Tibial nerve (tissue), 4 donors: ENCODE results near the gene DUS2. TPM values are rescaled to one million over a fixed set of nuclear protein-coding genes. Genes with fewer than 3 reads are reported as not detected.
"Not testable (repeated sequence)": the region's sequence is repeated elsewhere in the genome, so short reads cannot be mapped to it uniquely, and the experiment has no call there.

Source experiments
- DNase-seq, 2 donors: peaks; one replicate each; pipeline ENCODE4 v3.0.0-alpha.2; 2019; ENCODE audit warnings: low spot score in 2 of 2
- H3K27ac ChIP-seq, 4 donors: fragments of 200-600 bp; sonication (generic) in 3 of 4; one replicate each; pipeline ENCODE4 v1.5.1; 2017 to 2019; ENCODE audit warnings: mild to moderate bottlenecking in 1 of 4
- H3K27me3 ChIP-seq, 2 donors: fragments of 200-600 bp; sonication (generic) in 1 of 2; one replicate each; pipeline versions ENCODE4 v1.5.1 to v1.6.0; 2017 to 2019
- H3K36me3 ChIP-seq, 3 donors: fragments of 200-600 bp; sonication (generic); one replicate each; pipeline ENCODE4 v1.5.1; 2018 to 2019
- H3K4me1 ChIP-seq, 4 donors: fragments of 200-600 bp; sonication (generic) in 3 of 4; one replicate each; pipeline ENCODE4 v1.5.1; 2017 to 2019
- H3K4me3 ChIP-seq, 4 donors: fragments of 200-600 bp; sonication (generic) in 3 of 4; one replicate each; pipeline ENCODE4 v1.5.1; 2017 to 2019; ENCODE audit warnings: mild to moderate bottlenecking in 1 of 4, moderate library complexity in 1 of 4
- H3K9me3 ChIP-seq, 4 donors: fragments of 200-600 bp; sonication (generic) in 3 of 4; one replicate each; pipeline ENCODE4 v1.5.1; 2017 to 2019
- EP300 ChIP-seq, 2 donors: sonication (generic); formaldehyde crosslinking; IDR thresholded peaks; one replicate each; pipeline ENCODE4 v1.6.1; 2017; ENCODE audit warnings: antibody characterized with exemption in 2 of 2, mild to moderate bottlenecking in 1 of 2
- POLR2A ChIP-seq, 2 donors: fragments of 450-650 bp; IDR thresholded peaks; one replicate each; pipeline ENCODE4 v1.6.1; 2017; ENCODE audit warnings: antibody characterized with exemption in 2 of 2, mild to moderate bottlenecking in 2 of 2, moderate library complexity in 2 of 2
- WGBS, 2 donors: methylation state at CpG; one replicate each; pipeline ENCODE4 v1.1.5; 2018; 5-methylcytosine and 5-hydroxymethylcytosine counted together
- total RNA-seq, 4 donors: library from RNA; depleted of rRNA; stranded (reverse); fragments of >200 nt; gene quantifications; one replicate each; pipeline ENCODE4 v1.1.0, GENCODE V29; 2016
- TF ChIP-seq, protein P1 (sequence below), 5 experiments: fragments of 200-600 bp in 3 of 5; fragments of 450-650 bp in 2 of 5; sonication (generic) in 3 of 5; IDR thresholded peaks; one replicate each; pipeline ENCODE4 v1.5.1; 2016 to 2019; ENCODE audit warnings: antibody characterized with exemption in 5 of 5, mild to moderate bottlenecking in 3 of 5, moderate library complexity in 2 of 5

Gene DUS2
- total RNA-seq, 4 donors from 2014 or later: 4.7 to 31.2 (median 15.4) TPM

DNA sequence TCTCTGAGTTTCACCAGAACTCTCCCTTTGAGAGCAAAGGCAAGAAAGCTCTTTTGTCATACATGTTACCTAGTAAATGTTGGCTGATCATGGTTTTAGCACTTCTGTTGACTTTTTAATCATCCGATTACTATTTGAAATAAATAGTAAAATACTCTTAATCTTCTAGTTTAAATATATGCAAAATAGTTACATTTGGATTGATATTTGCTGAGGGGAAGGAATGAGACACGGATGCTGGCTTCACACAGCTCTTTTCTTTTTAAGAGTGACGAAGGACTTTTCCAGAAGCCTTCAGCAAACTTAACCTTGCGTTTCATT, 71.5 kb downstream of the DUS2 start:
- no peak for DNase-seq
- peaks cover 0 to 70% (median 32%) of the 10 kb centered on the region in 4 donors for H3K4me1 ChIP-seq

DNA sequence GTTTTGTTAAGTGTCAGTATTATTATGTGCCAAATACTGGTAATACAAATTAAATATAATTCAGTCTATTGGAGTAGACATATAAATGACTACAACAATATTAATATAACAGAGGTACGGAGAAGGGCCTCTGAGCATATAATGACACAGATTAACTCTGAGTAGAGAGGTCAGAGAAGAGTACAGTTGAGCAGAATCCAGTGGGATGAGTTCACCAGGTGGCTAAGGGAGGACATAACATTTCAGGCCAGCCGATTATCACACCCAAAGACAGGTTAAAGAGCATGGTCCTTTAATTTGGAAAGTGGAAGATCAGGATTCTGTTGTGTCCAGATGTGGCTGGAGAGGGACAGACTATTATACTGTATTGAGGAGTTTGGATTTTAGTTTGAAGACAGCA, 73.4 kb downstream of the DUS2 start:
- no peak for DNase-seq
- TF ChIP-seq, protein P1, sequence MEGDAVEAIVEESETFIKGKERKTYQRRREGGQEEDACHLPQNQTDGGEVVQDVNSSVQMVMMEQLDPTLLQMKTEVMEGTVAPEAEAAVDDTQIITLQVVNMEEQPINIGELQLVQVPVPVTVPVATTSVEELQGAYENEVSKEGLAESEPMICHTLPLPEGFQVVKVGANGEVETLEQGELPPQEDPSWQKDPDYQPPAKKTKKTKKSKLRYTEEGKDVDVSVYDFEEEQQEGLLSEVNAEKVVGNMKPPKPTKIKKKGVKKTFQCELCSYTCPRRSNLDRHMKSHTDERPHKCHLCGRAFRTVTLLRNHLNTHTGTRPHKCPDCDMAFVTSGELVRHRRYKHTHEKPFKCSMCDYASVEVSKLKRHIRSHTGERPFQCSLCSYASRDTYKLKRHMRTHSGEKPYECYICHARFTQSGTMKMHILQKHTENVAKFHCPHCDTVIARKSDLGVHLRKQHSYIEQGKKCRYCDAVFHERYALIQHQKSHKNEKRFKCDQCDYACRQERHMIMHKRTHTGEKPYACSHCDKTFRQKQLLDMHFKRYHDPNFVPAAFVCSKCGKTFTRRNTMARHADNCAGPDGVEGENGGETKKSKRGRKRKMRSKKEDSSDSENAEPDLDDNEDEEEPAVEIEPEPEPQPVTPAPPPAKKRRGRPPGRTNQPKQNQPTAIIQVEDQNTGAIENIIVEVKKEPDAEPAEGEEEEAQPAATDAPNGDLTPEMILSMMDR (IDR thresholded peaks at IDR 0.05): no peak
- TF ChIP-seq POLR2A (IDR thresholded peaks at IDR 0.05): no peak
- TF ChIP-seq EP300 (IDR thresholded peaks at IDR 0.05): no peak
- peaks cover 0 to 56% (median 21%) of the 10 kb centered on the region in 4 donors for H3K4me1 ChIP-seq
- no peaks in the 10 kb centered on the region for H3K36me3 ChIP-seq
- H3K4me3 ChIP-seq: no peak overlapping the region
- 94% methylated on average over 2 of the region's 2 CpGs for WGBS, 2 donors
- no peaks in the 10 kb centered on the region for H3K9me3 ChIP-seq
- H3K27me3 ChIP-seq: no peaks in the 10 kb centered on the region
- H3K27ac ChIP-seq: no peak overlapping the region

More for the DNA sequence above, 71.5 kb downstream of the DUS2 start:
- WGBS, 2 donors: 75 to 81% methylated on average over 4 of the region's 4 CpGs
- Histone ChIP-seq H3K9me3 (no peaks in the 10 kb centered on the region), H3K27ac (peak overlapping the region in 1 of 4 donors; percentile 37), H3K36me3 (no peaks in the 10 kb centered on the region), H3K27me3 (no peaks in the 10 kb centered on the region), H3K4me3 (no peak overlapping the region)
- TF ChIP-seq, protein P1 (IDR thresholded peaks at IDR 0.05): peak in 1 of 5 experiments; percentile 6
- TF ChIP-seq EP300 (IDR thresholded peaks at IDR 0.05) (no peak), POLR2A (IDR thresholded peaks at IDR 0.05) (no peak)

DNA sequence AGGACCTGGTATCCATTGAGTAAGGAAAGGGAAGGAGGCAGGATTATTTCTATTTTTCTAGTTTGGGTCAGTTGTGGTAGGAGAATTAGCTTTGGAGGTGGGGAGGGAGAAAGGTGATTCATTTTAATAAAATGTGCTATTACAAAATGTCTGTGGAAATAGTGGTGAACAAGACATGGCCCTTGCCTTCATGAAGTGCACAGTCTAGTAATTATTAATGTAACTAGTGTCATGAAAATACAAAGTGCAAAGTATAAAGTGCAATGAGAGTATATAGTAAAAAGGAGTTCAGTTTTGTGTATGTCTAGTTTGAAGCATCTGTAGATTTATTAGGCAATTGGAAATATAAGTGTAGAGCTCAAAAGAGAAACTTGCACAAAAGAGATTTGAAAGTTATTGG, 74.0 kb downstream of the DUS2 start:
- Histone ChIP-seq H3K4me1 (peaks cover 0 to 55% (median 15%) of the 10 kb centered on the region in 4 donors), H3K36me3 (no peaks in the 10 kb centered on the region), H3K9me3 (no peaks in the 10 kb centered on the region), H3K27me3 (no peaks in the 10 kb centered on the region), H3K4me3 (no peak overlapping the region), H3K27ac (no peak overlapping the region)
- DNase-seq: no peak
- no peak for TF ChIP-seq EP300 (IDR thresholded peaks at IDR 0.05)

DNA sequence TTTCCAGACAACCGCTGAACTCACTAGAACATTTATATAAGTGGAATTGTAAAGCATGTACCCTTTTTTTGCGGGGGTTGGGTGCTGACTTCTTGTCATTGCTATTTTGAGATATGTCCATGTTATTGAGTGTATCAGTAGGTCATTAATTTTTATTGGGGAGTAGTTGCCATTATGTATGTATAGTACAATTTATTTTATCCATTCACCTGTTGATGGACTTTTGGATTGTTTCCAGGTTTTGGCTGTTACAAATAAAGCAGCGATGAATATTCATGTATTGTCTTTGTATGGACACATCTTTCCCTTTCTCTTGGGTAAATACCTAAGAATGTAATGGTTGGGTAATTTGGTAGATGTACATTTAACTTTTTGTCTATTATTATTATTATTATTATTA, 74.8 kb downstream of the DUS2 start:
- Histone ChIP-seq H3K27ac (no peak overlapping the region), H3K9me3 (no peaks in the 10 kb centered on the region), H3K36me3 (no peaks in the 10 kb centered on the region), H3K27me3 (no peaks in the 10 kb centered on the region), H3K4me1 (peaks cover 0 to 46% (median 13%) of the 10 kb centered on the region in 4 donors), H3K4me3 (no peak overlapping the region)
- 94 to 100% methylated on average over 3 of the region's 3 CpGs for WGBS, 2 donors
- DNase-seq: no peak
- no peak for TF ChIP-seq EP300 (IDR thresholded peaks at IDR 0.05)
- no peak for TF ChIP-seq POLR2A (IDR thresholded peaks at IDR 0.05)
- TF ChIP-seq, protein P1 (IDR thresholded peaks at IDR 0.05): no peak

DNA sequence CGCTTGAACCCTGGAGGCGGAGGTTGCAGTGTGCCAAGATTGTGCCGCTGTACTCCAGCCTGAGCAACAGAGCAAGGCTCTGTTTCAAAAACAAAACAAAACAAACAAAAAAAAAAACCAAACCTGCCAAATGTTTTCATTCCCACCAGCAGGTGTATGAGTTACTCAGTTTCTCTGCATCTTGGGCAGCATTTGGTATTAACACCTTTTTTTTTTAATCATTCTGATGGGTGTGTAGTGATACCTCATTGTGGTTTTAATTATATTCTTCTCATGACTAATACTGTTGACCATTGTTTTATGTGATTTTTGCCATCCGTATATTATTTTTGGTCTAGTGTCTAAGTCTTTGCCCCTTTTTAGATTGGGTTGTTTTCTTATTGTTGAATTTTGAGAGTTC, 77.4 kb downstream of the DUS2 start:
- TF ChIP-seq POLR2A (IDR thresholded peaks at IDR 0.05) (no peak), EP300 (IDR thresholded peaks at IDR 0.05) (no peak)
- TF ChIP-seq, protein P1 (IDR thresholded peaks at IDR 0.05): no peak
- WGBS, 2 donors: 68 to 72% methylated on average over 4 of the region's 4 CpGs
- H3K4me1 ChIP-seq: peaks cover 0 to 22% (median 0%) of the 10 kb centered on the region in 4 donors
- H3K9me3 ChIP-seq: peaks cover 0 to 6% (median 0%) of the 10 kb centered on the region in 4 donors
- no peaks in the 10 kb centered on the region for H3K27me3 ChIP-seq
- no peaks in the 10 kb centered on the region for H3K36me3 ChIP-seq
- DNase-seq: no peak
- no peak overlapping the region for H3K4me3 ChIP-seq
- H3K27ac ChIP-seq: no peak overlapping the region

DNA sequence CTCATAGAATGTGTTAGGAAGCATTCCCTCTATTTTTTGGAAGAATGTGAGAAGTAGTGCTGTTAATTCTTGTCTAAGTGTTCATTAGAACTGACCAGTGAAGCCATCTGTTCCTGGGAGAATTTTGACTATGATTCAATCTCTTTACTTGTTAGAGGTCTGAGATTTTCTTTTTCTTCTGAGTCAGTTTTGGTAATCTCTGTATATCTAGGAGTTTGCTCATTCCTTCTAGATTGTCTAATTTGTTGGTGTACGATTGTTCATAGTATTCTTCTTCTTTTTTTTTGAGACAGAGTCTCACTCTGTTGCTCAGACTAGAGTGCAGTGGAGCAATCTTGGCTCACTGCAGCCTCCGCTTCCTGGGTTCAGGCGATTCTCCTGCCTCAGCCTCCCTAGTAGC, 82.5 kb downstream of the DUS2 start:
- Histone ChIP-seq H3K27me3 (no peaks in the 10 kb centered on the region), H3K9me3 (peaks cover 0 to 31% (median 5%) of the 10 kb centered on the region in 4 donors), H3K4me3 (no peak overlapping the region), H3K36me3 (no peaks in the 10 kb centered on the region), H3K4me1 (peaks cover 0 to 11% (median 0%) of the 10 kb centered on the region in 4 donors), H3K27ac (no peak overlapping the region)
- 98 to 100% methylated on average over 3 of the region's 3 CpGs for WGBS, 2 donors
- TF ChIP-seq POLR2A (IDR thresholded peaks at IDR 0.05) (no peak), EP300 (IDR thresholded peaks at IDR 0.05) (no peak)
- TF ChIP-seq, protein P1 (IDR thresholded peaks at IDR 0.05): no peak
- no peak for DNase-seq

DNA sequence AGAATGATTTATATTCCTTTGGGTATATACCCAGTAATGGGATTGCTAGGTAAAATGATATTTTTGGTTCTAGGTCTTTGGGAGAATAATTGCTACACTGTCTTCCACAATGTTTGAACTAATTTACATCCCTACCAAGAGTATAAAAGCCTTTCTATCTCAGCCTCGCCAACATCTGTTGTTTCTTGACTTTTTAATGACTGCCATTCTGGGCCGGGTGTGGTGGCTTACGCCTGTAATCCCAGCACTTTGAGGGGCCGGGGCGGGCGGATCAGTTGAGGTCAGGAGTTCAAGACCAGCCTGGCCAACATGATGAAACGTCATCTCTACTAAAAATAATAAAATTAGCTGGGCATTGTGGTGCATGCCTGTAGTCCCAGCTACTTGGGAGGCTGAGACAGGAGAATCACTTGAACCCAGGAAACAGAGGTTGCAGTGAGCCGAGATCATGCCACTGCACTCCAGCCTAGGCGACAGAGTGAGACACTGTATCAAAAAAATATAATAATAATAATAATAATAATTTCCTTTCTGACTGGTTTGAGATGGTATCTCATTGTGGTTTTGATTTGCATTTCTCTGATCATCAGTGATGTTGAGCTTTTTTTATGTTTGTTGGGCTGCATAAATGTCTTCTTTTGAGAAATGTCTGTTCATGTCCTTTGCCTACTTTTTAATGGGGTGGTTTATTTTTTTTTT, 84.3 kb downstream of the DUS2 start:
- not testable (repeated sequence) for H3K27ac ChIP-seq, H3K36me3 ChIP-seq, H3K27me3 ChIP-seq, DNase-seq, H3K4me1 ChIP-seq, H3K4me3 ChIP-seq
- peaks cover 0 to 42% (median 8%) of the 10 kb centered on the region in 4 donors for H3K9me3 ChIP-seq
- WGBS, 2 donors: 81 to 82% methylated on average over 9 of the region's 9 CpGs

DNA sequence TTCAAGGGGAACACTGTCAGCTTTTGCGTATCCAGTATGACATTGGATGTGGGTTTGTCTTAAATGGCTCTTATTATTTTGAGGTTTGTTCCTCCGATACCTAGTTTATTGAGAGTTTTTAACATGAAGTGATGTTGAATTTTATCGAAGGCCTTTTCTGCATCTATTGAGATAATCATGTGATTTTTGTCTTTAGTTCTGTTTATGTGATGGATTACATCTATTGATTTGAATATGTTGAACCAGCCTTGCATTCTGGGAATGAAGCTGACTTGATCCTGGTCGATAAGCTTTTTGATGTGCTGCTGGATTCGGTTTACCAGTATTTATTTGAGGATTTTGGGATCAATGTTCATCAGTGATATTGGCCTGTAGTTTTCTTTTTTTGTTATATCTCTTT, 86.1 kb downstream of the DUS2 start:
- peaks cover 0 to 42% (median 8%) of the 10 kb centered on the region in 4 donors for H3K9me3 ChIP-seq
- H3K4me3 ChIP-seq, H3K36me3 ChIP-seq, H3K4me1 ChIP-seq, H3K27ac ChIP-seq, H3K27me3 ChIP-seq, DNase-seq: not testable (repeated sequence)
- 97% methylated on average over 5 of the region's 5 CpGs for WGBS, 2 donors
